Omental fat pad (tissue), 4 donors: ENCODE measurements around the gene KISS1R. TPM values are rescaled to one million over a fixed set of nuclear protein-coding genes. Genes with fewer than 3 reads are reported as not detected.
A peak's percentile ranks its signal among the peaks of the same experiment; 100 is the strongest.
"Not testable (repeated sequence)": the region's sequence is repeated elsewhere in the genome, so short reads cannot be mapped to it uniquely, and the experiment has no call there.

Source experiments
- ATAC-seq: fragments of 150-250 bp; one replicate; pipeline ENCODE4 v1.9.1; 2016; ENCODE audit warnings: mild to moderate bottlenecking, moderate library complexity; ENCODE audit not compliant: low FRiP score
- DNase-seq: peaks from one replicate; pipeline ENCODE4 v3.0.0-alpha.2; 2019; ENCODE audit warnings: low spot score
- total RNA-seq, 4 donors: library from RNA; depleted of rRNA; stranded (reverse); fragments of >200 nt; gene quantifications; one replicate each; pipeline ENCODE4 v1.1.0, GENCODE V29; 2016
- TF ChIP-seq, protein P1 (sequence below), 3 donors: fragments of 450-650 bp; IDR thresholded peaks; one replicate each; pipeline ENCODE4 v1.5.1; 2016 to 2017; ENCODE audit warnings: antibody characterized with exemption in 3 of 3, mild to moderate bottlenecking in 3 of 3, moderate library complexity in 2 of 3

Gene KISS1R
- total RNA-seq, 4 donors from 2014 or later: 0.24 TPM; not detected in 3

DNA sequence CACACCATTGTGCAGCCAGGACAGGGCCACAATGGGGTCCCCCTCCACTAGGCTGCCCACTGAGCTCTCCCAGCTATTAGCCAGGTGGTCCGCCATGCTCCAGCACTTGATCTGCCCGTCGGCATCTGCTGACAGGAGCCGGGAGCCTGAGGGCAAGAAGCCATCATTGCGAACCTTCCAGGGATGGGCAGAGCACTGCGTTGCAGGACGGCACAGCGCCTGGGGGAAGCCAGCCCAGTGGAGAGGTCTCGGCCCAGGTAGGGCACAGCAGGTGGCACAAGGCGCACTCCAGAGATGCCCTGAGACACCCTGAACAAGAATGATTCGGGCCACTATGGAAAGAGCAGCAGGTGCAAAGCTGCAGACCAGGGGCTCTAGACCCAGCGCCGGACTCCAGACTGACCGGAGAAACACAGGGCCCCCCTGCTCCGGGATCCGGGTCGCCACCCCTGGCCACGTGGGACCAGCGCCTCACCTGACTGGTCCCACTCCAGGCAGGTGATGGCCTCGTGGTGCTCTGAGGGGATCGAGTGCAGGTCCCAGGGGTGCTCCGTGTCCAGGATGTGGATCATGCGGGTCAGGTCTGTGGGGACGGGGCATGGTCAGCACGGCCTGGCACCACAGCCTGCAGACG lies 27.4 kb upstream of the KISS1R start:
- ATAC-seq: no peak
- TF ChIP-seq, protein P1, sequence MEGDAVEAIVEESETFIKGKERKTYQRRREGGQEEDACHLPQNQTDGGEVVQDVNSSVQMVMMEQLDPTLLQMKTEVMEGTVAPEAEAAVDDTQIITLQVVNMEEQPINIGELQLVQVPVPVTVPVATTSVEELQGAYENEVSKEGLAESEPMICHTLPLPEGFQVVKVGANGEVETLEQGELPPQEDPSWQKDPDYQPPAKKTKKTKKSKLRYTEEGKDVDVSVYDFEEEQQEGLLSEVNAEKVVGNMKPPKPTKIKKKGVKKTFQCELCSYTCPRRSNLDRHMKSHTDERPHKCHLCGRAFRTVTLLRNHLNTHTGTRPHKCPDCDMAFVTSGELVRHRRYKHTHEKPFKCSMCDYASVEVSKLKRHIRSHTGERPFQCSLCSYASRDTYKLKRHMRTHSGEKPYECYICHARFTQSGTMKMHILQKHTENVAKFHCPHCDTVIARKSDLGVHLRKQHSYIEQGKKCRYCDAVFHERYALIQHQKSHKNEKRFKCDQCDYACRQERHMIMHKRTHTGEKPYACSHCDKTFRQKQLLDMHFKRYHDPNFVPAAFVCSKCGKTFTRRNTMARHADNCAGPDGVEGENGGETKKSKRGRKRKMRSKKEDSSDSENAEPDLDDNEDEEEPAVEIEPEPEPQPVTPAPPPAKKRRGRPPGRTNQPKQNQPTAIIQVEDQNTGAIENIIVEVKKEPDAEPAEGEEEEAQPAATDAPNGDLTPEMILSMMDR (IDR thresholded peaks at IDR 0.05): no peak
- DNase-seq: no peak

- DNase-seq (no peak), ATAC-seq (no peak)
- TF ChIP-seq, protein P1 (IDR thresholded peaks at IDR 0.05): no peak
Measured at GRCh38 chr19:890831-891230, 26.3 kb upstream of the KISS1R start.

- not testable (repeated sequence) for ATAC-seq, DNase-seq
Measured at GRCh38 chr19:891421-892200, 25.5 kb upstream of the KISS1R start.

DNA sequence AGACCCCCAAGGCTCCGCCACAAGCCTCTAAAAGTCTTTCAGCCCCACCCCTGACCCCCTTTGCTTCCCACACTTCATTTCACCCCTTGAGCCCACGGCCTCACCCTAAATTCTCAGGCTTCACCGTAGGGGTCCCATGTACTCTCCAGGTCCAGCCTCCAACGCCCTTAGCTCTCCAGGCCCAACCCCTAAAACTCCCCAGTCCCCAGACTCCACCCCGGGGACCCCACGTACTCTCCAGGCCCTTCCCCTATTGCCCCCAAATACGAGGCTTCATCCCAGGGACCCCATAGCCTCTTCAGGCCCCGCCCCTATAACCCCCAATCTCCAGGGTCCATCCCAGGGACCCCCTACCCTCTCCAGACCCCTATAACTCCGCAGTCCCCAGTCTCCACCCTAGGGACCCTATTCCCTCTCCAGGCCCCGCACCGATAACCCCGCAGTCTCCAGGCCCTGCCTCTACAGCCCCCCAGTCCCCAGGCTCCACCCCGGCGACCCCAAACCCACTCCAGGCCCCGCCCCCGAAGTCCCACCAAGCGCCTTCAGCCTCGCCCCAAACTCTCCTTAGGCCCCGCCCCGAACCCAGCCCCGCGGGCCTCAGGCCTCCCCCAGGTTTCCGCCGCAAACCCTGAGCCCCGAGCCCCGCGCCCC lies 24.8 kb upstream of the KISS1R start:
- DNase-seq: no peak
- TF ChIP-seq, protein P1 (IDR thresholded peaks at IDR 0.05): no peak
- ATAC-seq: no peak

- TF ChIP-seq, protein P1 (IDR thresholded peaks at IDR 0.05): no peak
- DNase-seq: peak; percentile 67
- peak; percentile 95 for ATAC-seq
Measured at GRCh38 chr19:892894-893689, 24.0 kb upstream of the KISS1R start, which contains the start of the genes MED16 and RNU6-9. TSS of gene MED16 (minus strand) at chr19:893187. CDS start at chr19:891131, 2,056 bp downstream. TSS of gene RNU6-9 (plus strand) at chr19:893484.

- DNase-seq (no peak), ATAC-seq (no peak)
- TF ChIP-seq, protein P1 (IDR thresholded peaks at IDR 0.05): no peak
Measured at GRCh38 chr19:896434-896833, 20.7 kb upstream of the KISS1R start.

- ATAC-seq (no peak), DNase-seq (no peak)
- TF ChIP-seq, protein P1 (IDR thresholded peaks at IDR 0.05): no peak
Measured at GRCh38 chr19:896999-897398, 20.1 kb upstream of the KISS1R start.
